Upper lobe of left lung (tissue), 4 donors: ENCODE data around the gene XPR1.

Source experiments
- CTCF ChIP-seq, 6 experiments: fragments of 450-650 bp in 4 of 6; fragments of 200-600 bp in 2 of 6; sonication (generic) in 2 of 6; IDR thresholded peaks; one replicate each; pipeline ENCODE4 v1.5.1; 2016 to 2019; ENCODE audit warnings: antibody characterized with exemption in 6 of 6
- EP300 ChIP-seq, 4 donors: sonication (generic); formaldehyde crosslinking; IDR thresholded peaks; one replicate each; pipeline ENCODE4 v1.5.1; 2017; ENCODE audit warnings: antibody characterized with exemption in 4 of 4, control low read depth in 2 of 4
- POLR2A ChIP-seq, 4 donors: fragments of 450-650 bp; IDR thresholded peaks; one replicate each; pipeline ENCODE4 v1.5.1; 2016 to 2017; ENCODE audit warnings: antibody characterized with exemption in 4 of 4, mild to moderate bottlenecking in 2 of 4
- POLR2AphosphoS5 ChIP-seq, 2 donors: sonication (generic); formaldehyde crosslinking; IDR thresholded peaks; one replicate each; pipeline ENCODE4 v1.5.1; 2017; ENCODE audit warnings: antibody characterized with exemption in 2 of 2

- no peak for TF ChIP-seq POLR2AphosphoS5 (IDR thresholded peaks at IDR 0.05)
- no peak for TF ChIP-seq CTCF (IDR thresholded peaks at IDR 0.05)
- TF ChIP-seq POLR2A (IDR thresholded peaks at IDR 0.05): no peak
- no peak for TF ChIP-seq EP300 (IDR thresholded peaks at IDR 0.05)
These were observed 305.2 kb downstream of the XPR1 start for GRCh38 chr1:180937012-180937372.
